Transverse colon (tissue), 4 donors: ENCODE data around the gene OR8G5. TPM values are rescaled to one million over a fixed set of nuclear protein-coding genes. Genes with fewer than 3 reads are reported as not detected.
"Not testable (repeated sequence)": the region's sequence is repeated elsewhere in the genome, so short reads cannot be mapped to it uniquely, and the experiment has no call there.

Experiments used
- DNase-seq: peaks from one replicate; pipeline ENCODE4 v3.0.0-alpha.2; 2019
- H3K27ac ChIP-seq, 4 donors: fragments of 200-600 bp; sonication (generic); 2 replicates each; pipeline ENCODE4 v1.5.1; 2016 to 2018; ENCODE audit warnings: inconsistent platforms in 4 of 4
- H3K27me3 ChIP-seq: fragments of 200-600 bp; sonication (generic); 2 replicates; pipeline ENCODE4 v1.5.1; 2017; ENCODE audit warnings: inconsistent platforms
- H3K36me3 ChIP-seq, 4 donors: fragments of 200-600 bp; sonication (generic); 2 replicates each; pipeline ENCODE4 v1.5.1; 2017 to 2019; ENCODE audit warnings: inconsistent platforms in 4 of 4
- H3K4me1 ChIP-seq, 4 donors: fragments of 200-600 bp; sonication (generic); 2 replicates each; pipeline ENCODE4 v1.5.1; 2017 to 2020; ENCODE audit warnings: inconsistent platforms in 4 of 4
- H3K4me3 ChIP-seq, 4 donors: fragments of 200-600 bp; sonication (generic); 1 replicate in 1 of 4; 2 replicates in 3 of 4; pipeline versions ENCODE4 v1.5.1 to v1.6.1; 2017 to 2019; ENCODE audit warnings: inconsistent platforms in 4 of 4
- H3K9me3 ChIP-seq, 2 donors: fragments of 200-600 bp; sonication (generic); 2 replicates each; pipeline ENCODE4 v1.5.1; 2017 to 2019; ENCODE audit warnings: inconsistent platforms in 2 of 2
- CTCF ChIP-seq, 5 experiments: fragments of 200-600 bp in 3 of 5; fragments of 450-650 bp in 2 of 5; sonication (generic) in 3 of 5; IDR thresholded peaks; 1 replicate in 2 of 5; 2 replicates in 3 of 5; pipeline ENCODE4 v1.5.1; 2016 to 2017; ENCODE audit warnings: antibody characterized with exemption in 5 of 5, inconsistent platforms in 3 of 5, mild to moderate bottlenecking in 2 of 5, moderate library complexity in 1 of 5
- EP300 ChIP-seq: sonication (generic); formaldehyde crosslinking; IDR thresholded peaks from one replicate; pipeline ENCODE4 v1.6.1; 2017; ENCODE audit warnings: antibody characterized with exemption, low read depth
- POLR2A ChIP-seq: fragments of 450-650 bp; IDR thresholded peaks from one replicate; pipeline ENCODE4 v1.6.1; 2016; ENCODE audit warnings: antibody characterized with exemption, mild to moderate bottlenecking, moderate library complexity
- POLR2AphosphoS5 ChIP-seq, 3 donors: sonication (generic); formaldehyde crosslinking; IDR thresholded peaks; one replicate each; pipeline ENCODE4 v1.6.1; 2016; ENCODE audit warnings: antibody characterized with exemption in 3 of 3
- WGBS, 2 donors: methylation state at CpG; one replicate each; pipeline ENCODE4 v1.1.5; 2018; ENCODE audit warnings: low coverage in 1 of 2; 5-methylcytosine and 5-hydroxymethylcytosine counted together
- in situ Hi-C, 4 donors: fragments of 200-750 bp; cut with MboI; loops; one replicate each; pipeline versions ENCODE4 v1.15.0 to v1.15.1; 2017; ENCODE audit warnings: low sequenced_read_pairs in 3 of 4, low pct_ligation_motif_present in 1 of 4, low pct_unique_long_range_greater_than_20kb in 1 of 4
- intact Hi-C: fragments of 100-400 bp; cut with DNase I; formaldehyde crosslinking; loops from one replicate; pipeline ENCODE4 v1.15.1; 2023; ENCODE audit warnings: low total_unique reads
- total RNA-seq, 4 donors: library from RNA; depleted of rRNA; stranded (reverse); fragments of >200 nt; gene quantifications; one replicate each; pipeline ENCODE4 v1.1.0, GENCODE V29; 2016

The OR8G5 gene
- total RNA-seq, 4 donors from 2014 or later, result 0.41 TPM; not detected in 3

GRCh38 chr11:124225471-124225870 is 30.7 kb upstream of the OR8G5 start:
- Histone ChIP-seq H3K9me3 (no peaks in the 10 kb centered on the region), H3K4me1 (peaks cover 0 to 5% (median 2%) of the 10 kb centered on the region in 4 donors), H3K4me3 (no peak overlapping the region), H3K27me3 (no peaks in the 10 kb centered on the region), H3K27ac (no peak overlapping the region), H3K36me3 (no peaks in the 10 kb centered on the region)
- 82 to 87% methylated on average over 1 of the region's 1 CpG for WGBS, 2 donors
- intact Hi-C loops (no loop called here), in situ Hi-C loops (no loop called here)
- TF ChIP-seq EP300 (no peak), POLR2AphosphoS5 (IDR thresholded peaks at IDR 0.05) (no peak), POLR2A (no peak), CTCF (IDR thresholded peaks at IDR 0.05) (no peak)
- no peak for DNase-seq

GRCh38 chr11:124233376-124233775 is 22.8 kb upstream of the OR8G5 start:
- H3K9me3 ChIP-seq, result no peaks in the 10 kb centered on the region
- TF ChIP-seq POLR2A (no peak), CTCF (IDR thresholded peaks at IDR 0.05) (no peak), POLR2AphosphoS5 (IDR thresholded peaks at IDR 0.05) (no peak), EP300 (no peak)
- in situ Hi-C loops, result no loop called here
- H3K4me3 ChIP-seq, result no peak overlapping the region
- DNase-seq, result no peak
- 0 to 45% methylated on average over 1 of the region's 1 CpG for WGBS, 2 donors
- H3K4me1 ChIP-seq, result no peaks in the 10 kb centered on the region
- intact Hi-C loops, result no loop called here
- H3K27me3 ChIP-seq, result no peaks in the 10 kb centered on the region
- no peaks in the 10 kb centered on the region for H3K36me3 ChIP-seq
- no peak overlapping the region for H3K27ac ChIP-seq

GRCh38 chr11:124238512-124238911 is 17.7 kb upstream of the OR8G5 start:
- intact Hi-C loops (no loop called here), in situ Hi-C loops (no loop called here)
- DNase-seq, result no peak
- TF ChIP-seq EP300 (no peak), POLR2A (no peak), POLR2AphosphoS5 (IDR thresholded peaks at IDR 0.05) (no peak), CTCF (IDR thresholded peaks at IDR 0.05) (no peak)
- Histone ChIP-seq H3K36me3 (no peaks in the 10 kb centered on the region), H3K4me3 (no peak overlapping the region), H3K27ac (no peak overlapping the region), H3K27me3 (no peaks in the 10 kb centered on the region), H3K9me3 (no peaks in the 10 kb centered on the region), H3K4me1 (no peaks in the 10 kb centered on the region)
- 54% methylated on average over 5 of the region's 5 CpGs; no CpG with 5 or more reads in 1 of the 2 donors for WGBS, 2 donors

- H3K27me3 ChIP-seq, result no peaks in the 10 kb centered on the region
- TF ChIP-seq POLR2AphosphoS5 (IDR thresholded peaks at IDR 0.05), result no peak
- no peak for TF ChIP-seq EP300
- TF ChIP-seq CTCF (IDR thresholded peaks at IDR 0.05), result no peak
- no peak for TF ChIP-seq POLR2A
- no peaks in the 10 kb centered on the region for H3K9me3 ChIP-seq
- no peaks in the 10 kb centered on the region for H3K36me3 ChIP-seq
- no peak for DNase-seq
- H3K27ac ChIP-seq, result no peak within 1 kb of the TSS
- intact Hi-C loops, result no loop called here
- in situ Hi-C loops, result no loop called here
- no peaks in the 10 kb centered on the region for H3K4me1 ChIP-seq
- 74 to 76% methylated on average over 3 of the region's 3 CpGs for WGBS, 2 donors
- no peak within 1 kb of the TSS for H3K4me3 ChIP-seq
Measured at GRCh38 chr11:124240621-124241397, 15.4 kb upstream of the OR8G5 start, which contains the start of gene OR8G1. Gene OR8G1, plus strand, starts transcription at chr11:124241095. Its CDS starts 8,581 bp downstream, at chr11:124249676.

GRCh38 chr11:124249869-124250268 is 6.3 kb upstream of the OR8G5 start:
- 62 to 76% methylated on average over 3 of the region's 3 CpGs for WGBS, 2 donors
- H3K4me1 ChIP-seq, H3K9me3 ChIP-seq, H3K27me3 ChIP-seq, in situ Hi-C loops, DNase-seq, H3K36me3 ChIP-seq, H3K27ac ChIP-seq, intact Hi-C loops, H3K4me3 ChIP-seq: not testable (repeated sequence)

GRCh38 chr11:124265041-124265440 is 8.9 kb downstream of the OR8G5 start:
- H3K27me3 ChIP-seq, H3K4me1 ChIP-seq, DNase-seq, intact Hi-C loops, H3K27ac ChIP-seq, H3K36me3 ChIP-seq, H3K4me3 ChIP-seq, in situ Hi-C loops, H3K9me3 ChIP-seq: not testable (repeated sequence)
- 61 to 64% methylated on average over 4 of the region's 4 CpGs for WGBS, 2 donors
